Cardiac muscle cell (in vitro differentiated cells and primary cell): ENCODE data around the gene EXOSC6. TPM values are rescaled to one million over a fixed set of nuclear protein-coding genes. Genes with fewer than 3 reads are reported as not detected.
"Not testable (repeated sequence)": the region's sequence is repeated elsewhere in the genome, so short reads cannot be mapped to it uniquely, and the experiment has no call there.

ENCODE experiments used
- DNase-seq, 2 donors: peaks; one replicate each; pipeline versions ENCODE4 v3.0.0 to v3.0.0-alpha.2; 2010 to 2017; ENCODE audit warnings: low read depth in 1 of 2, low spot score in 1 of 2
- H3K27ac ChIP-seq: fragments of 200-600 bp; sonication (generic); 2 replicates; pipeline ENCODE4 v1.5.1; 2016
- H3K27me3 ChIP-seq: fragments of 200-600 bp; sonication (generic); 2 replicates; pipeline ENCODE4 v1.6.0; 2016; ENCODE audit warnings: control low read depth
- H3K36me3 ChIP-seq: fragments of 200-600 bp; sonication (generic); 2 replicates; pipeline ENCODE4 v1.5.1; 2016; ENCODE audit warnings: control low read depth
- H3K4me1 ChIP-seq: fragments of 200-600 bp; sonication (generic); 2 replicates; pipeline ENCODE4 v1.8.1; 2017; ENCODE audit warnings: low read depth, mild to moderate bottlenecking, mixed run types
- H3K4me3 ChIP-seq: fragments of 200-600 bp; sonication (generic); 2 replicates; pipeline ENCODE4 v1.5.1; 2016; ENCODE audit warnings: mild to moderate bottlenecking
- H3K9me3 ChIP-seq: fragments of 200-600 bp; sonication (generic); 2 replicates; pipeline ENCODE4 v1.5.1; 2017; ENCODE audit warnings: low read depth, mild to moderate bottlenecking, control low read depth
- CTCF ChIP-seq: IDR thresholded peaks from 2 replicates; pipeline ENCODE4 v1.5.1; 2012; ENCODE audit warnings: low read depth, mild to moderate bottlenecking, low read length
- polyA plus RNA-seq: library from polyadenylated mRNA; unstranded; fragments of >200 nt; fragmentation: Nextera tagmentation; extraction: Ambion mirVana; gene quantifications from 2 replicates; pipeline ENCODE4 v1.2.1, GENCODE V29; 2016
- total RNA-seq: library from RNA; depleted of rRNA; stranded (reverse); fragments of >200 nt; gene quantifications from 2 replicates; pipeline ENCODE4 v1.2.3, GENCODE V29; 2016

The EXOSC6 gene
- 25.2 and 26.8 TPM in 2 replicates for total RNA-seq
- 24.6 and 38.0 TPM in 2 replicates for polyA plus RNA-seq

GRCh38 chr16:70251629-70252354 lies at the start of gene EXOSC6:
Gene EXOSC6, minus strand, starts transcription at chr16:70251940. Its CDS starts 40 bp downstream, at chr16:70251900.
- Histone ChIP-seq H3K9me3 (no peaks in the 10 kb centered on the region), H3K4me3 (peak within 1 kb of the TSS; percentile 86), H3K27me3 (no peaks in the 10 kb centered on the region), H3K4me1 (peaks cover 8% of the 10 kb centered on the region), H3K36me3 (peaks cover 41% of the 10 kb centered on the region), H3K27ac (peak within 1 kb of the TSS; percentile 92)
- DNase-seq: peak; percentile 94 to 96
- TF ChIP-seq CTCF: peak; percentile 91

- H3K27ac ChIP-seq: no peak overlapping the region
- DNase-seq: no peak
- no peak for TF ChIP-seq CTCF
- no peaks in the 10 kb centered on the region for H3K27me3 ChIP-seq
- no peaks in the 10 kb centered on the region for H3K36me3 ChIP-seq
- no peaks in the 10 kb centered on the region for H3K9me3 ChIP-seq
- no peak overlapping the region for H3K4me3 ChIP-seq
- peaks cover 4% of the 10 kb centered on the region for H3K4me1 ChIP-seq
Measured at GRCh38 chr16:70301121-70301520, 49.4 kb upstream of the EXOSC6 start.

- DNase-seq: peak; percentile 75
- peak; percentile 2 for TF ChIP-seq CTCF
- Histone ChIP-seq H3K4me1 (peaks cover 4% of the 10 kb centered on the region), H3K4me3 (peak within 1 kb of the TSS; percentile 89), H3K27me3 (no peaks in the 10 kb centered on the region), H3K36me3 (no peaks in the 10 kb centered on the region), H3K9me3 (no peaks in the 10 kb centered on the region), H3K27ac (peak within 1 kb of the TSS; percentile 92)
Measured at GRCh38 chr16:70298988-70299938, 47.5 kb upstream of the EXOSC6 start, which contains the start of gene DDX19B. Gene DDX19B, plus strand, starts transcription at chr16:70299186. Its CDS starts 112 bp downstream, at chr16:70299298.

GRCh38 chr16:70295634-70296033 lies 43.9 kb upstream of the EXOSC6 start:
- Histone ChIP-seq H3K27ac (no peak overlapping the region), H3K4me1 (peaks cover 4% of the 10 kb centered on the region), H3K36me3 (no peaks in the 10 kb centered on the region), H3K9me3 (no peaks in the 10 kb centered on the region), H3K4me3 (no peak overlapping the region), H3K27me3 (no peaks in the 10 kb centered on the region)
- no peak for DNase-seq
- no peak for TF ChIP-seq CTCF

GRCh38 chr16:70294385-70295025 lies 42.8 kb upstream of the EXOSC6 start:
- Histone ChIP-seq H3K9me3 (no peaks in the 10 kb centered on the region), H3K4me3 (no peak overlapping the region), H3K27me3 (no peaks in the 10 kb centered on the region), H3K27ac (no peak overlapping the region), H3K36me3 (no peaks in the 10 kb centered on the region), H3K4me1 (no peaks in the 10 kb centered on the region)
- DNase-seq: no peak
- TF ChIP-seq CTCF: no peak

GRCh38 chr16:70292148-70292547 lies 40.4 kb upstream of the EXOSC6 start:
- not testable (repeated sequence) for DNase-seq, H3K9me3 ChIP-seq, H3K27ac ChIP-seq, H3K36me3 ChIP-seq, H3K4me3 ChIP-seq, H3K4me1 ChIP-seq, H3K27me3 ChIP-seq
